ENCODE data around the gene MPZ.
"Not testable (repeated sequence)": the region's sequence is repeated elsewhere in the genome, so short reads cannot be mapped to it uniquely, and the experiment has no call there.

MPZ gene

GRCh38 chr1:161309868-161310267, at the start of gene MPZ:
TSS of gene MPZ (minus strand) at chr1:161309968. CDS start at chr1:161309905, 63 bp downstream.
- DNase-seq = no peak

GRCh38 chr1:161359291-161359690, 49.5 kb upstream of the MPZ start:
- no peak for DNase-seq

- DNase-seq = no peak
These were observed 47.3 kb upstream of the MPZ start for GRCh38 chr1:161357073-161357472.

- DNase-seq = no peak
These were observed 41.7 kb upstream of the MPZ start for GRCh38 chr1:161351482-161351881.

- DNase-seq = no peak
These were observed 40.9 kb upstream of the MPZ start for GRCh38 chr1:161350671-161351070.

GRCh38 chr1:161342821-161343220, 33.1 kb upstream of the MPZ start:
- DNase-seq = no peak

DNA sequence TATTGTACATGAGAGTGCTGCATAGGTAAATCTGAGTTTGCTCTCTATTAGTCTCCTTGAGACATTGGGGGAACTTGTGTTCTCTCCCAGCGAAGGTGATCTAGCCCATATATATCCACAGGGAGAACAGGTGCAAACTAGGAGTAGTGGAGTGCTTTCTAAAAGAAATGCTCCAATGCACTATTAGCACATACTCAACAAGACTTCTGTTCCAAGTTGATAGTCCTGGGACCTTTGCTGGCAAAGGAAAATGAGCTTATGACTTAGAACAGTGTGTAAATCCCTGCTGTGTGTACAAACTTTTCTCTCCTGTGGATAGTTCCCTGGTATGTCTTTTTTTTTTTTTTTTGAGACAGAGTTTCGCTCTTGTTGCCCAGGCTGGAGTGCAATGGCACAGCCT, 32.4 kb upstream of the MPZ start:
- DNase-seq = no peak

DNA sequence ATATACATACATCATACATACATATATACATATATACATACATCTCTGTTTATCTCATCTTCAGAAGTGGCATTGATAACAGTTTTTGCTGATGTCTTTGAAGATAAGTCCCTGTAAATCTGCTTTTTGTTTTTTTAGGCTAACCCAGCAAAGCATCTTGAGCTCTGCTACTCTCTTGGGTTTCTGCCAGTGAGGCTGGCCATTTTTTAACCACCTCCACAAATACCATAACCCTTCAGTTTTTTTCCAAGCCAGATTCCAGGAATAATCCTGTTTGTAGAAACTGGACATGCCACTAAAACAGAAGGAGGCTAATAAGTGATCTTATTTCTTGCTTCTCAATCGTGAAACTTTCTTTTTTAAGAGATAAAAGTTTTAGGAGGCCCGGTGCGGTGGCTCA, 26.0 kb upstream of the MPZ start:
- DNase-seq = no peak

GRCh38 chr1:161333166-161333565, 23.4 kb upstream of the MPZ start:
- no peak for DNase-seq

- no peak for DNase-seq
These were observed 20.6 kb upstream of the MPZ start for GRCh38 chr1:161330346-161330745.

DNA sequence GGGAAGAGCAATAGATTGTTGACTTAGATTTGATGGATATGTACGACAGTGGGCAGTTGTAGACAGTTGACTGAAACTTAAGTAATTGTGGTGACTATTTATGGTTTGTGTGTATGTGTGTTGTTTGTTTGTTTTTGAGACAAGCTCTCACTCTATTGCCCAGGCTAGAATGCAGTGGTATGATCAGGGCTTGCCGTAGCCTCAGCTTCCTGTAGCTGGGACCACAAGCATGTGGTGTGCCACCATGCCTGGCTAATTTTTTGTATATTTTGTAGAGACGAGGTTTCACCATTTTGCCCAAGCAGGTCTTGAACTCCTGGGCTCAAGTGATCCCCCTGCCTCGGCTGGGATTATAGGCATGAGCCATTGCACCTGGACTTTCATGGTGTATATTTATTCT, 14.3 kb upstream of the MPZ start:
- DNase-seq = no peak

- DNase-seq = not testable (repeated sequence)
These were observed 6.3 kb upstream of the MPZ start for GRCh38 chr1:161315841-161316674.

DNA sequence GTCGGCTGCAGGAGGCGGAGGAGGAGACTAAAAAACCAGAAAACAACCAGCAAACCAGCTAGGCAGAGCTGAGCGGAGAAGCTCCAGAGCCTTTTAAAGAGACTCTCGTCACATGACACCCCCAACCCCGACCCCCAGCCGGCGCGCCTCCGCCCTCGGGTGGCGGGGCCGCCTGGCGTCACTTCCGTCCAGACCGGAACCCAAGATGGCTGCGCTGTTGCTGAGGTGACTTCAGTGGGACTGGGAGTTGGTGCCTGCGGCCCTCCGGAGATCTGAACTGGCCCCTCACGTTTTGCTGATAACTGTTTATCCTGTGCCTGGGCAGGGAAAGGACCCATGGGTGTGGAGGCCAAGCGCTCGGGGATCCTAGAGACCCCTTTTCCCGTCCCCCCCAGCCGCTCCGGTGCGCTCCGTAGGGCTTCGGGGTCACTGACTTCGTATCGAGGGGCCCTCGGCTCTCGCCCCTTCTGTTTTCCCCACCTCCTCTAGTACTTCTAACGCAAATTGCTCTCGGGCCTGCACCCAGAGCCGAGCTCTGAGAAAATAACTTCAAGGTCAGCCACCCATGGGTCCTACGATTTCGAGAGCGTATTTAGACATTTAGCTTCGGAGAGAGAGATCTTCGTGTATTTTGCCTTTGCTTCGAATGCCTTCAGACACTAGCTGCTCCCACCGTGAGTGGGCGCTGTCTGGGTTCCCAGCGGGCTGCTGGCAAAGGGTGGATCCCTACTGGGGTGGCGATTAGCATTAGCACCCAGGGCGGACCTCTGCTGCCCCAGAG, 4.6 kb upstream of the MPZ start, which contains the start of gene SDHC:
Gene SDHC (plus strand): TSS at position 181 of the 781 bp plus-strand sequence. CDS start 25 bp downstream, at position 206.
- peak; percentile 84 for DNase-seq

DNA sequence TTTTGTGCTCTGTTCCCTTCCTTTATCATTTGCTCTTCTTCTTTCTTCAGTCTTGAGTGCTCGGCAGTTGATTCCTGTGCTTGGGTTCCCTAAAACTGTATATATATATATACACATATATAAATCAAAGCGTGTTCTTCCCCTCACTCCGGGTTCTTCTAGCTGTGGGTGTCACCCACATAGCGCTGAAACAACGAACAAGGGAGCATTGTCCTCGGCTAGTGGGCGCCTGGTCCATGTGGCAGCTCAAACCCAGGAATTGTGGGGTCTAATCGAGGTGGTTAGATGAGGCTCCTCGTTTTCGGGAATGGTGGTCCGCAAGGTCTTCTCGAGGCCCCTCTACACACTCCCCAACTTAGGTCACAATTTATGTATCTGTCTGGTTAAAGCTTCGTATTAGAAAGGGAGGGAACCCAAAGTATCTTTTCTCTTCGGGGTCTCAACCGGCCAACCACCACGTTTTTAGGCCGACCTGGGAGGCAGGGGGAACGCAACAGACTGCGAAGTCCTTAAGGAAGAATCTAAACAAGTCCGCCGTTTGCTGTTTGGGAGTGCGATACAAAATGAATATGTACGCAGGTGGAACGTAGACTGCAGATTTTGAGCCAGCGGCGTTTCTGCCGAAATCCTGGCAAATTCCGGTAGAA, 3.9 kb upstream of the MPZ start:
- no peak for DNase-seq

GRCh38 chr1:161311595-161312181, 1.9 kb upstream of the MPZ start:
- no peak for DNase-seq

DNA sequence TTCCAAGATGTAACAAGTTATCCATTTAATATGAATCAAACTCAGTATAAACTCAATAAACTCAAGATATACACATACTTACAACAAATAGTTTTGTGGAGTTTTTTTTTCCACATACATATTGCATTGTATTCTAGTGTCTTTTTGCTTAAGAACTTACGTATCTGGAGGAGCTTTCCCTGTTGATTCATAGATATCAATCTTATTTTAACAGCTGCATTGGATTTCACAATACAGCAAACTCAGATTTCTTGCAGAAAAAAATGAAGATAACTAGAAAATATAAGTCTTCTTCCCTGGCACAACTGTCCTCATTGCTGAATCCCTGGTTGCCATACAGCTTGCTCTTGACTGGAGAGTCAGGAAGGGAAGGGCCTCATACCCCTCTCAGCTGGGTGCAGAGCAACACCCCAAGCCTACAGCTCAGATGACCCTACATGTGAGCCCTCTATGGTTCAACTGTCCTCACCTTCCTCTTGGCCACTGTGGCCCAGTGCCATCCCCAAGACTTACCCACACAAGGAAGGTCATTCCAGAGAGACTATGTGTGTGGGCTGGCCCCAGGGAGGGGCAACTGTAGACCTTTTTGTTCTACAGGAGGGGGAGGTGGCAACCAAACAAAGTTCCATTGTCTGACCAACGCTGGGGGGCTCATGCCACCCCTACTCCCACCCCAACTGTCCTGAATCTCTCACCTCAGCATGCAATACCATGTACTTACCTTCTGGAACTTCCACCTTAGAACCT, 1.7 kb downstream of the MPZ start:
- DNase-seq = no peak

DNA sequence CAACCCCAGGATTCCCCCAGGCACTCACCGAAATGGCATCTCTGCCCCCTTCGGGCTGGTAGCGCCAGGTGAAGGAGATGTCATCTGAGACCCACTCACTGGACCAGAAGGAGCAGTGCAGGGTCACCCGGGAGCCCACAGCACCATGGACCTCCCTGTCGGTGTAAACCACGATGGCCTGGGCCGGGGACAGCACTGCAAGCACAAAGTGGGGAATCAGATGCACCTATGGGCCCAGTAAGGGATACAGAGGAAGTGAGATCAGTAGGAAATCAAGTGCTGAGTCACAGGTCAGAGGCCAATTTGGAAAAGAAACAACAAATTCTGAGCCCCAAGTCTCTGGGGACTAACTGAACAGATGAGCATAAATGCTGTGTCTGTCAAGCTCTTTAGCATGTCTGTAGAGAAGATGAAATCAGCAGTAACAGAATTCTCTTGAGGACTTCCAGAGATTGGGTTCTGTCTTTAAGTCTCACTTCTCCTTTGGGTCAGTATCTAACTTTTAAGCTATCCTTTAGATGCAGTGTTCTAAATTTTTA, 2.5 kb downstream of the MPZ start:
- no peak for DNase-seq

DNA sequence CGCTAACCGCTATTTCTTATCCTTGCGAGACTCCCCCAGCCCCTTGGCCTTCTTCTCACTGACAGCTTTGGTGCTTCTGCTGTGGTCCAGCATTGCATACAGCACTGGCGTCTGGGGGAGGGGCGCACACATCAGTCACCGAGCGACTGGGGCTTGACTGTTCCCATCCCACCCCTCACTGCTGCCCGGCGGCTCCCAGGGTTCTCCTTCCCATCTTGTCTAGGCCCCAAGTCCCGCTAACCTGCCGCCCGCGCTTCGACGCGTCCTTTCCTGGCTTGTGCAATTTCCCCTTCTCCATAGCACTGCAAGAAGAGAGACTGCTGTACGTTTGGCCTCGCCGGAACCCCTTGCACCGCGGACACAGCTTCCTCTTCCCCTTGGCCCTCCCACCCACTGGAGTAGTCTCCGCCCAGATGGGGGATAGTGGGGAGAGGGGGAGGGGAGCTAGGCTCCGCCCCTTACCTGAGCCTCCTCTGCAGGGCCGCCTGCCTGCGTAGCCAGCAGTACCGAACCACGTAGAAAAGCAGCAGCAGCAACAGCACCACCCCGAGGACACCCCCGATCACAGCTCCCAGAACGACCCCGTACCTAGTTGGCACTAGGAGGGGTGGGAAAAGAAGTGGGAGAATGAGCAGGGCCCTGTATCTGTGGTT, 3.8 kb downstream of the MPZ start:
- DNase-seq = peak; percentile 27

DNA sequence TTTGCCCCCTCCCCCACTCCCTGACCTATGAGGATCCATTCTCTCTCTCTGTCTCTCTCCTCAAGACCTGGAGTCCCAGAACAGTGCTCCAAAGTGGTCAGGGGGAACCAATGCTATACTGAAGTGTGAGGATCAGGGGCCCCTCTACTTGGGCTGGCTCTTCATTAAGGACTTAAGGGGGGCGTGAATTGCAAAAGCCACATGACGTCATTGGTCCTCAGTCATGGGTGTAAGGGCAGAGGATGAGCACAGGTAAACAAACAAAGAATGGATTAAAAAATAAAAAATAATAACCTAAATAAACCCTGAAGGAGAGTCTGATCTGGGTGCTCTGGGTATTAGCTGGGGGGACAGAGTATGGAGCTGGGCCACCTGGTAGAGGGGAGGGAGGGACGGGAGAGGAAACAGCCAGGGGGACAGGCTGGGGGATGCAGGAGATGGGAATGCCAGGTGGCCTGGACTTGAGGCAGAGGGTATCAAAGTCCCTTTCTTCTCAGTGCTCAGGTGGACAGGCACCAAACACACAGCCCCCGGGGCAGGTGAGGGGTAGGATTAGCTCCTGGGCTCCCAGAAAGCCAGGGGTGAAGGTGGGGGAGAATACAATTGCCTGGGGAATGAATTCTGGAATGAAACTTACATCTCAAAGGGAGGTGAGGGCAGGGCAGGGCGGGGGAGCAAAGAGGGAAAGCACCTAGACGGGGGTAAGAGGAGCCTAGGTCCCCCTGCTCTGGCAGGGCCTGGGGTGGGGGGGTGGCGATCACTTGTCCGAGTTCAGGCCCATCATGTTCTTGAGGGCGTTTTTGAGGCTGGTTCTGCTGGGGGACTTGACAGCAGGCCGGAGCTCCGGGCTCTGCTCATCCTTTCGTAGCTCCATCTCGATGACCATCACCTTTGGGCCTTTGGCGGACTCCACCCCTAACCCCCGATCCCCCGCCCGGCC, 4.6 kb downstream of the MPZ start:
- DNase-seq = no peak

GRCh38 chr1:161300478-161300877, 9.3 kb downstream of the MPZ start:
- DNase-seq = no peak
